SU-DHL-6 (cell line): Measurements from ENCODE around the gene SPTBN1.

Experiments
- H2AFZ ChIP-seq: fragments of 200-600 bp; sonication (generic); 2 replicates; pipeline ENCODE4 v1.6.1; 2014; ENCODE audit warnings: low read depth, mild to moderate bottlenecking, moderate library complexity, mixed read lengths, antibody characterized with exemption, low read length; ENCODE audit not compliant: severe bottlenecking
- H3F3A ChIP-seq: fragments of 200-600 bp; shearing (Covaris generic); 2 replicates; pipeline ENCODE4 v1.6.0; 2016; ENCODE audit warnings: antibody characterized with exemption, mild to moderate bottlenecking; ENCODE audit not compliant: insufficient read depth
- H3K27ac ChIP-seq: fragments of 200-600 bp; sonication (generic); 2 replicates; pipeline ENCODE4 v1.5.1; 2016; ENCODE audit warnings: low read depth, mild to moderate bottlenecking, low read length, moderate library complexity, mixed read lengths
- H3K27me3 ChIP-seq: fragments of 200-600 bp; sonication (generic), shearing (Covaris generic); 2 replicates; pipeline ENCODE4 v1.6.0; 2014; ENCODE audit warnings: mild to moderate bottlenecking, low read length
- H3K36me3 ChIP-seq: fragments of 200-600 bp; sonication (generic); 2 replicates; pipeline ENCODE4 v1.6.1; 2014; ENCODE audit warnings: mild to moderate bottlenecking, low read length, mixed read lengths
- H3K4me2 ChIP-seq: fragments of 300-600, 200-600 bp; shearing (Covaris generic), sonication (generic); 2 replicates; pipeline ENCODE4 v1.6.0; 2014; ENCODE audit warnings: low read length, low read depth, mild to moderate bottlenecking; ENCODE audit not compliant: poor library complexity, severe bottlenecking
- H3K4me3 ChIP-seq: fragments of 200-600 bp; sonication (generic); 2 replicates; pipeline ENCODE4 v1.5.1; 2014; ENCODE audit warnings: antibody characterized with exemption, low read length, mild to moderate bottlenecking, mixed read lengths; ENCODE audit not compliant: insufficient read depth, poor library complexity, severe bottlenecking
- H3K79me2 ChIP-seq: fragments of 200-600 bp; sonication (generic); 2 replicates; pipeline ENCODE4 v1.6.1; 2014; ENCODE audit warnings: mild to moderate bottlenecking, low read length, moderate library complexity; ENCODE audit not compliant: insufficient read depth
- H3K9ac ChIP-seq: fragments of 200-600 bp; sonication (generic); 2 replicates; pipeline ENCODE4 v1.7.0; 2014; ENCODE audit warnings: mild to moderate bottlenecking, low read length
- H3K9me2 ChIP-seq: fragments of 200-600 bp; sonication (generic); replicated peaks from 2 replicates; pipeline ENCODE4 v1.6.1; 2014; ENCODE audit warnings: low read length; ENCODE audit not compliant: insufficient read depth
- H3K9me3 ChIP-seq: fragments of 200-600 bp; sonication (generic); 2 replicates; pipeline ENCODE4 v1.6.1; 2014; ENCODE audit warnings: low read length, mixed read lengths; ENCODE audit not compliant: insufficient read depth
- H4K20me1 ChIP-seq: fragments of 200-600 bp; sonication (generic); 2 replicates; pipeline ENCODE4 v1.6.1; 2014; ENCODE audit warnings: low read depth, mild to moderate bottlenecking, antibody characterized with exemption, low read length, moderate library complexity, mixed read lengths
- CTCF ChIP-seq: fragments of 200-600 bp; sonication (generic); IDR thresholded peaks from one replicate; pipeline ENCODE4 v1.5.1; 2017; ENCODE audit warnings: antibody characterized with exemption, mild to moderate bottlenecking, low read length, moderate library complexity; ENCODE audit not compliant: insufficient read depth, poor library complexity, severe bottlenecking
- EZH2phosphoT487 ChIP-seq: fragments of 200-600 bp; sonication (generic), shearing (Covaris generic); conservative IDR thresholded peaks from 2 replicates; pipeline ENCODE4 v1.6.1; 2018; ENCODE audit warnings: mild to moderate bottlenecking, antibody characterized with exemption, low read length, moderate library complexity, mixed read lengths

The SPTBN1 gene

GRCh38 chr2:54603796-54604195 lies 147.7 kb downstream of the SPTBN1 start:
- peaks cover 11% of the 10 kb centered on the region for H3K79me2 ChIP-seq
- H3K4me3 ChIP-seq = no peak overlapping the region
- TF ChIP-seq CTCF (no peak), EZH2phosphoT487 (no peak)
- no peaks in the 10 kb centered on the region for H3K36me3 ChIP-seq
- no peak overlapping the region for H3K9ac ChIP-seq
- H3K27ac ChIP-seq = no peak overlapping the region
- no peak overlapping the region for H2AFZ ChIP-seq
- H3K27me3 ChIP-seq = no peaks in the 10 kb centered on the region
- H3K9me3 ChIP-seq = no peaks in the 10 kb centered on the region
- H3K9me2 ChIP-seq = no peaks in the 10 kb centered on the region
- no peak overlapping the region for H3K4me2 ChIP-seq
- H4K20me1 ChIP-seq = no peaks in the 10 kb centered on the region
- no peaks in the 10 kb centered on the region for H3F3A ChIP-seq

DNA sequence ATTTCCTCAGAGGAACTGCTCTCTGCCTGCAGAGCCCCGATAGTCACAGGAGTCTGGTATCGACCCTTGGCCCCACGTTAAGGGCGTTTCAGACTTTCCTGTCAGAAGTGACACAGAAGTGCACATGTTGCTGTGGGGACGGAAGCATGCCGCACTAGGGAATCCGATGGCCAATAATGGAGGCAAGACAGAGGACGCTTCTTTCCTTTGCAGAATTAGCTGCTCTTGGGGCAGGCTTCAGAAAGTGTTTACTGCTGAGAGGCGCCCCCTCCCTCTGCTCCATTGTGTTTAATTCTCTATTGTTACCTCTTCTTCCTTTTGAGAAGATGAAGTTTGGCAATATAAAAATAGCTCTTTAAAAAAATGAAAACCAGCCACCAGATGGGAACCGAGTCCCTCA lies 148.7 kb downstream of the SPTBN1 start:
- Histone ChIP-seq H3K4me3 (no peak overlapping the region), H3K9ac (no peak overlapping the region), H4K20me1 (no peaks in the 10 kb centered on the region), H3F3A (no peaks in the 10 kb centered on the region), H3K27ac (no peak overlapping the region), H3K79me2 (peaks cover 11% of the 10 kb centered on the region), H3K9me2 (no peaks in the 10 kb centered on the region), H2AFZ (no peak overlapping the region), H3K36me3 (no peaks in the 10 kb centered on the region), H3K9me3 (no peaks in the 10 kb centered on the region), H3K27me3 (no peaks in the 10 kb centered on the region), H3K4me2 (no peak overlapping the region)
- no peak for TF ChIP-seq CTCF
- TF ChIP-seq EZH2phosphoT487 = no peak

GRCh38 chr2:54605836-54606235 lies 149.7 kb downstream of the SPTBN1 start:
- no peak overlapping the region for H2AFZ ChIP-seq
- H3F3A ChIP-seq = no peaks in the 10 kb centered on the region
- no peak overlapping the region for H3K4me2 ChIP-seq
- H3K27ac ChIP-seq = no peak overlapping the region
- no peaks in the 10 kb centered on the region for H4K20me1 ChIP-seq
- no peaks in the 10 kb centered on the region for H3K9me3 ChIP-seq
- no peaks in the 10 kb centered on the region for H3K27me3 ChIP-seq
- no peak overlapping the region for H3K9ac ChIP-seq
- TF ChIP-seq EZH2phosphoT487 = no peak
- no peak for TF ChIP-seq CTCF
- no peaks in the 10 kb centered on the region for H3K9me2 ChIP-seq
- H3K79me2 ChIP-seq = peaks cover 10% of the 10 kb centered on the region
- no peak overlapping the region for H3K4me3 ChIP-seq
- no peaks in the 10 kb centered on the region for H3K36me3 ChIP-seq
